Osteocyte (in vitro differentiated cells): ENCODE measurements around the gene AKAP9. TPM values are rescaled to one million over a fixed set of nuclear protein-coding genes. Genes with fewer than 3 reads are reported as not detected.

Experiments
- DNase-seq: peaks from one replicate; pipeline ENCODE4 v3.0.0; 2021; ENCODE audit warnings: mixed read lengths; ENCODE audit not compliant: unreplicated experiment; ENCODE audit errors: extremely low spot score
- H3K27ac Mint-ChIP-seq: one replicate; pipeline ENCODE4 v1.8.0; 2021; ENCODE audit warnings: mild to moderate bottlenecking, mixed read lengths; ENCODE audit not compliant: unreplicated experiment
- H3K27me3 Mint-ChIP-seq: one replicate; pipeline ENCODE4 v1.8.0; 2021; ENCODE audit warnings: mixed read lengths; ENCODE audit not compliant: unreplicated experiment
- H3K36me3 Mint-ChIP-seq: one replicate; pipeline ENCODE4 v1.8.0; 2021; ENCODE audit warnings: mixed read lengths; ENCODE audit not compliant: unreplicated experiment
- H3K4me1 Mint-ChIP-seq: one replicate; pipeline ENCODE4 v1.8.0; 2021; ENCODE audit warnings: mixed read lengths; ENCODE audit not compliant: unreplicated experiment
- H3K4me3 Mint-ChIP-seq: one replicate; pipeline ENCODE4 v1.8.0; 2021; ENCODE audit warnings: mild to moderate bottlenecking, moderate library complexity, mixed read lengths; ENCODE audit not compliant: unreplicated experiment
- H3K9me3 Mint-ChIP-seq: one replicate; pipeline ENCODE4 v1.8.0; 2021; ENCODE audit warnings: mixed read lengths; ENCODE audit not compliant: unreplicated experiment
- CTCF ChIP-seq: fragments of 200-600 bp; sonication (generic); IDR thresholded peaks from 2 replicates; pipeline ENCODE4 v1.5.0; 2021; ENCODE audit warnings: antibody characterized with exemption, mild to moderate bottlenecking, moderate library complexity
- total RNA-seq: library from RNA; stranded (reverse); gene quantifications from 2 replicates; pipeline ENCODE4 v1.2.1, GENCODE V29; 2021

Gene AKAP9
- total RNA-seq, 1 donor from 2014 or later: 47.2 TPM

GRCh38 chr7:92110857-92111256 lies 170.2 kb downstream of the AKAP9 start:
- Mint-ChIP-seq H3K27me3 (no peaks in the 10 kb centered on the region), H3K4me3 (no peak overlapping the region), H3K27ac (no peak overlapping the region), H3K4me1 (no peaks in the 10 kb centered on the region), H3K36me3 (peaks cover 54% of the 10 kb centered on the region), H3K9me3 (no peaks in the 10 kb centered on the region)
- DNase-seq: no peak
- no peak for TF ChIP-seq CTCF

- no peak overlapping the region for H3K27ac Mint-ChIP-seq
- DNase-seq: no peak
- H3K4me3 Mint-ChIP-seq: no peak overlapping the region
- no peak for TF ChIP-seq CTCF
- H3K36me3 Mint-ChIP-seq: peaks cover 58% of the 10 kb centered on the region
- peaks cover 23% of the 10 kb centered on the region for H3K4me1 Mint-ChIP-seq
- no peaks in the 10 kb centered on the region for H3K27me3 Mint-ChIP-seq
- H3K9me3 Mint-ChIP-seq: peaks cover 12% of the 10 kb centered on the region
These were observed 175.2 kb downstream of the AKAP9 start for GRCh38 chr7:92115821-92116220.

- peaks cover 64% of the 10 kb centered on the region for H3K36me3 Mint-ChIP-seq
- H3K4me1 Mint-ChIP-seq: peaks cover 23% of the 10 kb centered on the region
- peaks cover 20% of the 10 kb centered on the region for H3K9me3 Mint-ChIP-seq
- H3K4me3 Mint-ChIP-seq: no peak overlapping the region
- TF ChIP-seq CTCF: no peak
- H3K27ac Mint-ChIP-seq: no peak overlapping the region
- DNase-seq: no peak
- no peaks in the 10 kb centered on the region for H3K27me3 Mint-ChIP-seq
These were observed 176.3 kb downstream of the AKAP9 start for GRCh38 chr7:92116949-92117348.

- H3K36me3 Mint-ChIP-seq: peaks cover 65% of the 10 kb centered on the region
These were observed 178.6 kb downstream of the AKAP9 start for GRCh38 chr7:92119213-92119759.

GRCh38 chr7:92121681-92122080 lies 181.0 kb downstream of the AKAP9 start:
- H3K27ac Mint-ChIP-seq: no peak overlapping the region
- no peak overlapping the region for H3K4me3 Mint-ChIP-seq
- no peaks in the 10 kb centered on the region for H3K27me3 Mint-ChIP-seq
- peaks cover 23% of the 10 kb centered on the region for H3K4me1 Mint-ChIP-seq
- DNase-seq: no peak
- TF ChIP-seq CTCF: no peak
- peaks cover 57% of the 10 kb centered on the region for H3K36me3 Mint-ChIP-seq
- H3K9me3 Mint-ChIP-seq: peaks cover 29% of the 10 kb centered on the region

More at GRCh38 chr7:92119213-92119759, 178.6 kb downstream of the AKAP9 start:
- Mint-ChIP-seq H3K4me3 (peak overlapping the region; percentile 50), H3K4me1 (peaks cover 23% of the 10 kb centered on the region), H3K27ac (peak overlapping the region; percentile 86), H3K9me3 (peaks cover 29% of the 10 kb centered on the region), H3K27me3 (no peaks in the 10 kb centered on the region)
- TF ChIP-seq CTCF: no peak
- no peak for DNase-seq
